HCT116 (cell line): Measurements from ENCODE around the gene MLKL. TPM values are rescaled to one million over a fixed set of nuclear protein-coding genes. Genes with fewer than 3 reads are reported as not detected.

Experiments
- ATAC-seq: fragments of 200-7000 bp; cut with Tn5 transposase; 2 replicates; pipeline ENCODE4 v1.9.1; 2020; ENCODE audit warnings: mild to moderate bottlenecking, moderate library complexity
- BruUV-seq: library from RNA; stranded (reverse); fragments of 400-500 nt; replicated peaks from 2 replicates; lab custom pipeline; 2021; lab: Mats Ljungman, UMichigan
- CTCF ChIA-PET: fragments of 300-600 bp; sonication (Branson Sonifier 250); formaldehyde crosslinking; loops from one replicate; lab custom pipeline; 2021; ENCODE audit warnings: antibody characterized with exemption; lab: Charles Lee
- POLR2A ChIA-PET: fragments of 300-600, 350-600 bp; sonication (Branson Sonifier 250); formaldehyde crosslinking; loops from one replicate; lab custom pipeline; 2021; ENCODE audit warnings: antibody characterized with exemption; lab: Charles Lee
- RAD21 ChIA-PET, 2 experiments: fragments of 300-600 bp; sonication (Branson Sonifier 250); formaldehyde crosslinking; loops; one replicate each; lab custom pipeline; 2023; ENCODE audit warnings: low total read pairs in 2 of 2; ENCODE audit not compliant: uncharacterized antibody in 2 of 2, unreplicated experiment in 2 of 2, low non-redundant PET in 1 of 2; lab: Charles Lee
- DNase-seq: peaks from one replicate; pipeline ENCODE4 v3.0.0-alpha.2; 2010; ENCODE audit warnings: low read depth, low spot score
- H2AFZ ChIP-seq: fragments of 200-600 bp; shearing (Covaris generic), sonication (generic); 2 replicates; pipeline ENCODE4 v1.6.1; 2017; ENCODE audit warnings: low read depth, mixed run types, mixed read lengths, antibody characterized with exemption, low read length; ENCODE audit not compliant: poor library complexity, severe bottlenecking
- H3K27ac ChIP-seq: 2 replicates; pipeline ENCODE4 v1.5.1; 2012; ENCODE audit warnings: low read depth, low read length
- H3K27me3 ChIP-seq: fragments of 200-600 bp; sonication (generic); 2 replicates; pipeline ENCODE4 v1.6.1; 2016; ENCODE audit warnings: mixed run types, low read length, mixed read lengths; ENCODE audit not compliant: insufficient read depth
- H3K36me3 ChIP-seq, 2 experiments: fragments of 200-500 bp in 1 of 2; fragments of 200-600 bp in 1 of 2; sonication (Bioruptor generic) in 1 of 2; sonication (generic) in 1 of 2; 2 replicates each; pipeline versions ENCODE4 v1.5.1 to v1.6.1; 2014 to 2016; ENCODE audit warnings: low read length in 2 of 2, inconsistent platforms in 1 of 2, mixed read lengths in 1 of 2, mixed run types in 1 of 2; ENCODE audit not compliant: insufficient read depth in 2 of 2, control insufficient read depth in 1 of 2
- H3K4me1 ChIP-seq, 2 experiments: fragments of 200-600 bp in 1 of 2; sonication (generic) in 1 of 2; 2 replicates each; pipeline versions ENCODE4 v1.5.1 to v1.6.1; 2012 to 2017; ENCODE audit warnings: low read length in 2 of 2, inconsistent platforms in 1 of 2, mild to moderate bottlenecking in 1 of 2, mixed read lengths in 1 of 2, mixed run types in 1 of 2, moderate library complexity in 1 of 2; ENCODE audit not compliant: insufficient read depth in 2 of 2, control insufficient read depth in 1 of 2
- H3K4me2 ChIP-seq: fragments of 200-600 bp; sonication (generic); 2 replicates; pipeline ENCODE4 v1.6.1; 2017; ENCODE audit warnings: mixed run types, low read length, mixed read lengths
- H3K4me3 ChIP-seq, 2 experiments: fragments of 200-600 bp in 1 of 2; sonication (generic) in 1 of 2; replicated peaks in 1 of 2; 2 replicates each; pipeline ENCODE4 v1.5.1; 2011 to 2016; ENCODE audit warnings: low read length in 2 of 2, control low read depth in 1 of 2, low read depth in 1 of 2, mild to moderate bottlenecking in 1 of 2, mixed read lengths in 1 of 2, mixed run types in 1 of 2
- H3K79me2 ChIP-seq: fragments of 200-600 bp; sonication (generic); 2 replicates; pipeline ENCODE4 v1.6.1; 2017; ENCODE audit warnings: mild to moderate bottlenecking, mixed run types, low read length, moderate library complexity, mixed read lengths; ENCODE audit not compliant: insufficient read depth
- H3K9ac ChIP-seq: fragments of 200-600 bp; sonication (generic); 2 replicates; pipeline ENCODE4 v1.6.1; 2016; ENCODE audit warnings: low read length, mixed read lengths
- H3K9me2 ChIP-seq: fragments of 200-600 bp; sonication (generic), shearing (Covaris generic); 2 replicates; pipeline ENCODE4 v1.6.1; 2017; ENCODE audit warnings: mixed run types, mild to moderate bottlenecking, moderate library complexity; ENCODE audit not compliant: insufficient read depth
- H3K9me3 ChIP-seq, 2 experiments: fragments of 200-500 bp in 1 of 2; fragments of 200-600 bp in 1 of 2; sonication (Bioruptor generic) in 1 of 2; sonication (generic) in 1 of 2; 2 replicates each; pipeline ENCODE4 v1.6.1; 2014 to 2017; ENCODE audit warnings: low read length in 2 of 2, mixed read lengths in 2 of 2, inconsistent platforms in 1 of 2, low read depth in 1 of 2, mild to moderate bottlenecking in 1 of 2, mixed run types in 1 of 2, moderate library complexity in 1 of 2; ENCODE audit not compliant: control insufficient read depth in 1 of 2, insufficient read depth in 1 of 2
- H4K20me1 ChIP-seq: fragments of 200-600 bp; sonication (generic), shearing (Covaris generic); 2 replicates; pipeline ENCODE4 v1.6.1; 2017; ENCODE audit warnings: mixed run types, mild to moderate bottlenecking, moderate library complexity; ENCODE audit not compliant: insufficient read depth
- CBX3 ChIP-seq: IDR thresholded peaks from 2 replicates; pipeline ENCODE4 v1.6.1; 2012; ENCODE audit warnings: low read depth
- CEBPB ChIP-seq: IDR thresholded peaks from 2 replicates; pipeline ENCODE4 v1.6.1; 2012; ENCODE audit warnings: low read depth
- EGR1 ChIP-seq: IDR thresholded peaks from 2 replicates; pipeline ENCODE4 v1.6.1; 2012; ENCODE audit warnings: low read depth
- ELF1 ChIP-seq: IDR thresholded peaks from 2 replicates; pipeline ENCODE4 v1.6.1; 2012; ENCODE audit warnings: low read depth, borderline replicate concordance
- EZH2 ChIP-seq: fragments of 200-600 bp; sonication (generic); IDR thresholded peaks from 2 replicates; pipeline ENCODE4 v1.6.1; 2017; ENCODE audit warnings: antibody characterized with exemption, mixed run types
- FOSL1 ChIP-seq: IDR thresholded peaks from 2 replicates; pipeline ENCODE4 v1.6.1; 2012; ENCODE audit warnings: low read depth
- MAX ChIP-seq: IDR thresholded peaks from 2 replicates; pipeline ENCODE4 v1.6.1; 2012
- POLR2A ChIP-seq: IDR thresholded peaks from 2 replicates; pipeline ENCODE4 v1.7.0; 2011; ENCODE audit warnings: borderline replicate concordance; ENCODE audit not compliant: insufficient read depth, insufficient read length; ENCODE audit errors: extremely low read depth
- POLR2AphosphoS5 ChIP-seq: IDR thresholded peaks from 2 replicates; pipeline ENCODE4 v1.6.1; 2011; ENCODE audit warnings: mild to moderate bottlenecking, low read depth, low read length, moderate library complexity
- SIN3A ChIP-seq: IDR thresholded peaks from 2 replicates; pipeline ENCODE4 v1.6.1; 2012; ENCODE audit warnings: low read depth
- SP1 ChIP-seq: IDR thresholded peaks from 2 replicates; pipeline ENCODE4 v1.6.1; 2012; ENCODE audit warnings: low read depth
- SRF ChIP-seq: IDR thresholded peaks from 2 replicates; pipeline ENCODE4 v1.6.1; 2012; ENCODE audit warnings: low read depth
- TCF7L2 ChIP-seq: IDR thresholded peaks from 2 replicates; pipeline ENCODE4 v1.7.0; 2011; ENCODE audit warnings: borderline replicate concordance, inconsistent platforms; ENCODE audit not compliant: insufficient read depth, insufficient read length; ENCODE audit errors: extremely low read depth
- YY1 ChIP-seq: IDR thresholded peaks from 2 replicates; pipeline ENCODE4 v1.6.1; 2011; ENCODE audit warnings: low read length, low read depth, moderate library complexity, mild to moderate bottlenecking; ENCODE audit not compliant: insufficient replicate concordance; ENCODE audit errors: extremely low read depth
- ZBTB33 ChIP-seq: IDR thresholded peaks from 2 replicates; pipeline ENCODE4 v1.6.1; 2011; ENCODE audit warnings: mild to moderate bottlenecking, low read length, moderate library complexity; ENCODE audit not compliant: insufficient replicate concordance; ENCODE audit errors: extremely low read depth
- ZFX ChIP-seq: fragments of 450-650 bp; IDR thresholded peaks from 2 replicates; pipeline ENCODE4 v1.6.1; 2017
- intact Hi-C: fragments of 100-400 bp; cut with micrococcal nuclease; formaldehyde crosslinking; loops from 2 replicates; pipeline ENCODE4 v1.10.0; 2022
- total RNA-seq: library from RNA; stranded (reverse); gene quantifications from one replicate; pipeline ENCODE4 v1.2.1, GENCODE V29; 2021; ENCODE audit not compliant: unreplicated experiment
- TF ChIP-seq, protein P1 (sequence below), 3 experiments: fragments of 200-600 bp in 1 of 3; sonication (generic) in 1 of 3; IDR thresholded peaks in 2 of 3; conservative IDR thresholded peaks in 1 of 3; 2 replicates each; pipeline ENCODE4 v1.5.1; 2012 to 2017; ENCODE audit warnings: low read depth in 2 of 3, low read length in 2 of 3, antibody characterized with exemption in 1 of 3, borderline replicate concordance in 1 of 3, control low read depth in 1 of 3, mild to moderate bottlenecking in 1 of 3, mixed read lengths in 1 of 3, mixed run types in 1 of 3, moderate library complexity in 1 of 3; ENCODE audit not compliant: insufficient read depth in 1 of 3

Gene MLKL
- total RNA-seq, 1 experiment from 2014 or later, result 8.3 TPM

GRCh38 chr16:74748616-74749026, 48.0 kb upstream of the MLKL start:
- BruUV-seq, result no TSS peak
- Histone ChIP-seq H2AFZ (no peak overlapping the region), H3K27me3 (no peaks in the 10 kb centered on the region), H3K9me3 (no peaks in the 10 kb centered on the region), H3K4me1 (peaks cover 7 to 25% of the 10 kb centered on the region in 2 experiments), H3K27ac (no peak overlapping the region), H3K9ac (no peak overlapping the region), H3K4me2 (no peak overlapping the region), H3K36me3 (no peaks in the 10 kb centered on the region), H3K9me2 (no peaks in the 10 kb centered on the region), H4K20me1 (no peaks in the 10 kb centered on the region), H3K4me3 (no peak overlapping the region), H3K79me2 (no peaks in the 10 kb centered on the region)
- no peak for DNase-seq
- ATAC-seq, result no peak
- intact Hi-C loops, result no loop called here
- TF ChIP-seq CEBPB (no peak), POLR2A (no peak), SIN3A (no peak), EGR1 (no peak), ZFX (no peak), TCF7L2 (no peak), FOSL1 (no peak), ELF1 (no peak), MAX (no peak), SRF (no peak), POLR2AphosphoS5 (no peak), YY1 (no peak), ZBTB33 (no peak), EZH2 (no peak), CBX3 (no peak), SP1 (no peak)
- TF ChIP-seq, protein P1, sequence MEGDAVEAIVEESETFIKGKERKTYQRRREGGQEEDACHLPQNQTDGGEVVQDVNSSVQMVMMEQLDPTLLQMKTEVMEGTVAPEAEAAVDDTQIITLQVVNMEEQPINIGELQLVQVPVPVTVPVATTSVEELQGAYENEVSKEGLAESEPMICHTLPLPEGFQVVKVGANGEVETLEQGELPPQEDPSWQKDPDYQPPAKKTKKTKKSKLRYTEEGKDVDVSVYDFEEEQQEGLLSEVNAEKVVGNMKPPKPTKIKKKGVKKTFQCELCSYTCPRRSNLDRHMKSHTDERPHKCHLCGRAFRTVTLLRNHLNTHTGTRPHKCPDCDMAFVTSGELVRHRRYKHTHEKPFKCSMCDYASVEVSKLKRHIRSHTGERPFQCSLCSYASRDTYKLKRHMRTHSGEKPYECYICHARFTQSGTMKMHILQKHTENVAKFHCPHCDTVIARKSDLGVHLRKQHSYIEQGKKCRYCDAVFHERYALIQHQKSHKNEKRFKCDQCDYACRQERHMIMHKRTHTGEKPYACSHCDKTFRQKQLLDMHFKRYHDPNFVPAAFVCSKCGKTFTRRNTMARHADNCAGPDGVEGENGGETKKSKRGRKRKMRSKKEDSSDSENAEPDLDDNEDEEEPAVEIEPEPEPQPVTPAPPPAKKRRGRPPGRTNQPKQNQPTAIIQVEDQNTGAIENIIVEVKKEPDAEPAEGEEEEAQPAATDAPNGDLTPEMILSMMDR (IDR thresholded peaks at IDR 0.05 in 2 of 3, conservative IDR thresholded peaks at IDR 0.05 in 1 of 3; ENCODE audit: borderline replicate concordance in 1 of 3, insufficient read depth in 1 of 3, low read depth in 2 of 3, low read length in 2 of 3), result no peak
- ChIA-PET RAD21 (no interaction called here), POLR2A (interaction anchor here (1.2 kb wide), 1 partner anchor 10 kb away, joined by 3 read pairs; no protein-coding TSS in a partner anchor), CTCF (no interaction called here)
